GM19025 (cell line): ENCODE results near the gene ADAMTS14.
"Not testable (repeated sequence)": the region's sequence is repeated elsewhere in the genome, so short reads cannot be mapped to it uniquely, and the experiment has no call there.

Experiments
- ATAC-seq: cut with Tn5 transposase; IDR thresholded peaks from one replicate; pipeline ENCODE4 v1.9.1; 2021; ENCODE audit warnings: mild to moderate bottlenecking, low read depth, moderate library complexity; ENCODE audit not compliant: unreplicated experiment

ADAMTS14 gene

GRCh38 chr10:70672165-70673042 lies at the start of gene ADAMTS14:
Gene ADAMTS14 (plus strand): TSS chr10:70672506. CDS start chr10:70672803, 297 bp downstream.
- ATAC-seq, result no peak

DNA sequence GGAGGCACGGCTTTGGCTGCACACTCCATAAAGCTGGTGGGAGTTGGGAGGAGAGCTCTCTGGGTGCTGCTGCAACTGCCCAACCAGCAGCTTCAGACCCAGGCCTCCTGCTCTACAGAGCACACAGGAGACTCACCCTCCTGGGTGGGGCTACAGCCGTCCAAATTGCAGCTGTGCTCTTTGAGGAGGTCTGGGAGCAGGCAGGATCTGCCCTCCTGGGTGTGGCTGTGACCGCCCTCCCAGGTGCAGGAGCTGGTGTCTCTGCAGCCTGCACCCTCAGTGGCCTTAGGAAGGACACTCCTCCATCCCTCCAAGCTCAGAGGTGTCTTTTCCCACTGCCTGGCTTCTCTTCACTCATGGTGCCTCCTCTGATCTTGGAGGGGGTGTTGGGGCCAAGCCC lies 49.8 kb upstream of the ADAMTS14 start:
- ATAC-seq, result no peak

- ATAC-seq, result no peak
Observed at GRCh38 chr10:70622981-70623844, 49.1 kb upstream of the ADAMTS14 start.

GRCh38 chr10:70626056-70626455 lies 46.2 kb upstream of the ADAMTS14 start:
- no peak for ATAC-seq

DNA sequence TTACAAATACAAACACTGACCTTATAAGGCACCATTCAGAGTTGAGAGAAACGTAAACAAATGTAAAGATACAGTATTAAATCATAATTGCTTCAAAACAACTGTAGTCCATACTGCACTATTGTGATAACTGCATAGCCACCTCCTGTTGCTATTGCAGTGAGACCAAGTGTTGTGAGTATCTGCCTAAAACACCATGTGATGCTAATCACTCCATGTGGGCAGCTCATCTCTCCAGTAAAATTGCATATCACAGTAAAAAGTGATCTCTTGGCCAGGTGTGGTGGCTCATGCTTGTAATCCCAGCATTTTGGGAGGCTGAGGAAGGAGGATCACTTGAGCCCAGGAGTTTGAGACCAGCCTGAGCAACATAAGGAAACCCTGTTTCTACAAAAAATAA lies 43.0 kb upstream of the ADAMTS14 start:
- ATAC-seq, result no peak

- ATAC-seq, result not testable (repeated sequence)
Observed at GRCh38 chr10:70631735-70632134, 40.6 kb upstream of the ADAMTS14 start.

DNA sequence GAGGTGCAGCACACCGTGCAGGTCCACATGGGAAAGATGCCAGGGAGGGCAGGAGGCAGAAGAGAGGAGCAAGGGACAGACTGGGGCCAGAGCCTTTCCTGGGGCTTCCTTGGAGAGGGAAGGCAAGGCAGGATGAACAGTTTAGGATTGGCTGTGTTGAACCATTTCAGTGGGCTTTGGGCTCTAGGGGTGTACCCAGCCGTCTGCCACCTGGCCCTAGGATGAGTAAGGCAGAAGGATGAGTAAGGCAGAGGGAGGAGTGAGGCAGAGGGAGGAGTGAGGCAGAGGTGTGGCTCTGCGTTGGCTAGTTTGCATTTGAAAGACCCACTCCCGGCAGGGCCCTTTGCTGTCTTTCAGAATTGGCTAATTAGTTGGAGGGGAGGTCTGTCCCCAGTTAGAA lies 38.3 kb upstream of the ADAMTS14 start:
- no peak for ATAC-seq

DNA sequence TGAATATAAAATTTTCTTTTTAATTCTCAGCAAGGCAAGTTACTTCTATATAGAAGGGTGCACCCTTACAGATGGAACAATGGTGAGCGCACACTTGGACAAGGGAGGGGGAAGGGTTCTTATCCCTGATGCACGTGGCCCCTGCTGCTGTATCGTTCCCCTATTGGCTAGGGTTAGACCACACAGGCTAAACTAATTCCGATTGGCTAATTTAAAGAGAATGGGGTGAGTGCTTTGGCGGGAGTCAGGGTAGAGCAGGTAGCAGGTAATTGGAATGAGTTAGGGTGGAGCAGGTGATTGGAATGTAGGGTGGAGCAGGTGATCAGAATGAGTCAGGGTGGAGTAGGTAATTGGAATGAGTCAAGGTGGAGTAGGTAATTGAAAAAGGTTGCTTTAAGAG lies 37.8 kb upstream of the ADAMTS14 start:
- ATAC-seq, result not testable (repeated sequence)

DNA sequence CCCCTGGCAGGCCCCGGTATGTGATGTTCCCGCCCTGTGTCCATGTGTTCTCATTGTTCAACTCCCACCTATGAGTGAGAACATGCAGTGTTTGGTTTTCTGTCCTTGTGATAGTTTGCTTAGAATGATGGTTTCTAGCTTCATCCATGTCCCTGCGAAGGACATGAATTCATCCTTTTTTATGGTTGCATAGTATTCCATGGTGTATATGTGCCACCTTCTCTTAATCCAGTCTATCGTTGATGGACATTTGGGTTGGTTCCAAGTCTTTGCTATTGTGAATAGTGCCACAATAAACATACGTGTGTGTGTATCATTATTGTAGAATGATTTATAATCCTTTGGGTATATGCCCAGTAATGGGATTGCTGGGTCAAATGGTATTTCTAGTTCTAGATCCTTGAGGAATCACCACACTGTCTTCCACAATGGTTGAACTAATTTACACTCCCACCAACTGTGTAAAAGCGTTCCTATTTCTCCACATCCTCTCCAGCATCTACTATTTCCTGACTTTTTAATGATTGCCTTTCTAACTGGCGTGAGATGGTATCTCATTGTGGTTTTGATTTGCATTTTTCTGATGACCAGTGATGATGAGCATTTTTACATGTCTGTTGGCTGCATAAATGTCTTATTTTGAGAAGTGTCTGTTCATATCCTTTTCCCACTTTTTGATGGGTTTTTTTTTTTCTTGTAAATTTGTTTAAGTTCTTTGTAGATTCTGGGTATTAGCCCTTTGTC lies 32.5 kb upstream of the ADAMTS14 start:
- not testable (repeated sequence) for ATAC-seq

GRCh38 chr10:70643272-70643671 lies 29.0 kb upstream of the ADAMTS14 start:
- not testable (repeated sequence) for ATAC-seq

GRCh38 chr10:70644959-70645358 lies 27.3 kb upstream of the ADAMTS14 start:
- ATAC-seq, result not testable (repeated sequence)

DNA sequence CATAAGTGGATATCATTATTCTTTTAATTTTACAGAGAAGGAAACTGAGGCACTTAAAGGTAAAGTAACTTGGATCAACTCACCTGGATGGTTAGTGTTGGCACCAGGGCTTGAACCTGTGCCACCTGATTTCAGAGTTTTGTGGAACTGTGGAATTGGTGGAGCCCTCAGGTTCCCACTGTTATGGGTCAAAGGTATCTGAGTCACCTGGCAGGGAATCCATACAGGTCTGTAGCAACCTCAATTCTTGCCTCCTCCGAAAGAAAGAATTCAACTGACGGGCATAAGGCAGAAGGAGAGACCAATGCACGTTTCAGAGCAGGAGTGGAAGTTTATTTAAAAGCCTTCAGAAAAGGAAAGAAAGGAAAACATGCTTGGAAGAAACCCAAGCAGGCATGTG lies 25.2 kb upstream of the ADAMTS14 start:
- no peak for ATAC-seq

DNA sequence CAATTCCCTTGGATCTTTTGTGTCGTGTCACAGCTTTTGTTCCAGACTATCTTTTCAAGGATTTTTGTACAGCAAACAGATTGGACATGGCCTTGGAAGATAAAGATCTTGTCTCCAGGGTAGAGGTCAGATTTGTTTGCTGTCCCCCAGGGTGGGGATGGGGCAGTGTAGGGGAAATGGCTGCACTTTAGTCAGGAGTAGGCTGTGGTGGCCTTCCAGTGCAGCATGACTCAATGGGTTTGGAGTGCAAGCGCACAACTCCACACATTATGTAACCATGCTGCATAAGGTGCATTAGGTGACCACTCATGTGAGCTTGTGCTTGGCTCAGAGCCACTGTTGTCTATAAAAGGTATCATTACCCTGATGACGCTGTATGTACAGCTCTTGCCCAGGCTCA lies 23.9 kb upstream of the ADAMTS14 start:
- ATAC-seq, result no peak

DNA sequence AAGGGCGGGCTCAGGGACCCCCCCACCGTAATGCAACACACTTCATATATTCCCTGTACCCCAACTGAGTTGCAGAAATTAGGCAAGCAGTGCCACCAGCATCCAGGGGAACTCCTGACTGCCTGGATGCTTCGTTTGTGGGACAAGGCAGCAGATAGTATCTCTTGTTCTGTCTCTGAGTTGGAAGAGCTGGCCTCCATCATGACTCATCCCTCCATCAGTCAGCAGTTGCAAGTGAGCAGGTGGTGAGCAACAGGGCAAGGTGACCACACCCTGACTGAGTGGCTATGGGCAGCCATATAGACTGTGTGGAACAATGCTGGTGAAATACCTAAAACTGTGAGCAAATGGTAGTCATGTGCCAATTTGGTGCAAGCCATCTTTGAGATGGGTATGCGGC lies 22.8 kb upstream of the ADAMTS14 start:
- no peak for ATAC-seq

DNA sequence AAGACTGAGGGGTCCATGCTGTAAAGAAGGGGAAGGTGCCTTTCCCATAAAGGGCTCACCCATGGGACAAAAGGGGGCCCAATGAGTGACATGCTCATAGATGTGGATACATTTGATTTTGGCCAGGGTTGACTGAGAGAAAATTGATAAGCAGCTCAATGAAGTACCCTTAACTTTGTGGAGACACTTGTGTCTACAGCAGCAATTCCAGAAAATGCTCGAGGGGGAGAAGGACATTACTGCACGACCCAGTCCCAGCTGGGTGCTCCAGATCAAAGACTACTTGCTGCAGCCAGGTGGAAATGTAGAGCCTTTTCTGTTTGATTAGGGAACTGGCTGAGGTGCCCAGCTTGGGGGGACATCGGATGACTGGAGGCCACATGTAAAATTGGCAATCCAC lies 22.2 kb upstream of the ADAMTS14 start:
- ATAC-seq, result no peak

- no peak for ATAC-seq
Observed at GRCh38 chr10:70650718-70651117, 21.6 kb upstream of the ADAMTS14 start.

- ATAC-seq, result no peak
Observed at GRCh38 chr10:70651661-70652060, 20.6 kb upstream of the ADAMTS14 start.

- no peak for ATAC-seq
Observed at GRCh38 chr10:70652761-70653657, 19.3 kb upstream of the ADAMTS14 start.

GRCh38 chr10:70655316-70655715 lies 17.0 kb upstream of the ADAMTS14 start:
- ATAC-seq, result no peak

DNA sequence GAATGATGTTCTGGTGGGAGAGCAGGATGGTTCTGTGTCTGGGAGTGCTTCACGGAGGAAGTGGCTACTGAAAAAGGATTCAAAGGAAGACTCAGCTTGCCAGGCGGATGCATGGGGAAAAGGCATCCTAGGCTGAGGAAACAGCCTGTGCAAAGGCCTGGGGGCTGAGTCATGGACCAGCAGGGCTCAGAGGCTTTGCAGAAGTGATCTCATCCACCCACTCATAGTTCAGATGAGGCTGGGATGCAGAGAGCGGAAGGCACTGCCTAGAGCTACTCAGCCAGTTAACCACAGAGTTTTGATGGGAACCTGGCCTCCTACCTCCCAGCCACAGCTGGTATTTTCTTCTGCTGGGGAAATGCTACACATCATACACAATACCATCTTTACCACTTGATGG lies 15.8 kb upstream of the ADAMTS14 start:
- peak; percentile 57 for ATAC-seq
